GM13977 (cell line): ENCODE data around the gene MFAP3L.

Experiments used
- DNase-seq: peaks from one replicate; pipeline ENCODE4 v3.0.0; 2012; ENCODE audit warnings: low spot score
- in situ Hi-C: fragments of 300-500 bp; cut with MboI; formaldehyde crosslinking; loops from one replicate; pipeline ENCODE4 v1.12.0; 2022; ENCODE audit warnings: low sequenced_read_pairs, low pct_unique_long_range_greater_than_20kb, mixed read lengths, inconsistent platforms; ENCODE audit not compliant: unreplicated experiment
- TF ChIP-seq, protein P1 (sequence below): IDR thresholded peaks from 2 replicates; pipeline ENCODE4 v1.5.1; 2012; ENCODE audit warnings: mild to moderate bottlenecking, control low read depth; ENCODE audit not compliant: insufficient read depth; ENCODE audit errors: extremely low read depth, missing control alignments

Gene MFAP3L

DNA sequence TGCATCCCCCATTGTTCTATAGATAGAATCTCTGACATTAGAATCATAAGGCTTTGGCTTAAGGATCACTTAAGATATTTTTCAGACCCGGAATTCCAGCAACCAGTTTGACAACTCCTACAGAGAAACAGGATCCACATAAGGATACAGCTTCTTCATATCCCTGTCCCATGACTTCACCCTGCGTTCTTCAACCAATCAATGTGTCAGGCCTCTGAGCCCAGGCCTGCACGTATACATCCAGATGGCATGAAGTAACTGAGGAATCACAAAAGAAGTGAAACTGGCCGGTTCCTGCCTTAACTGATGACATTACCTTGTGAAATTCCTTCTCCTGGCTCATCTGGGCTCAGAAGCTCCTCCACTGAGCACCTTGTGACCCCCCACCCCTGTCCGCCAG, 85.1 kb downstream of the MFAP3L start:
- DNase-seq = no peak
- in situ Hi-C loops = no loop called here
- TF ChIP-seq, protein P1, sequence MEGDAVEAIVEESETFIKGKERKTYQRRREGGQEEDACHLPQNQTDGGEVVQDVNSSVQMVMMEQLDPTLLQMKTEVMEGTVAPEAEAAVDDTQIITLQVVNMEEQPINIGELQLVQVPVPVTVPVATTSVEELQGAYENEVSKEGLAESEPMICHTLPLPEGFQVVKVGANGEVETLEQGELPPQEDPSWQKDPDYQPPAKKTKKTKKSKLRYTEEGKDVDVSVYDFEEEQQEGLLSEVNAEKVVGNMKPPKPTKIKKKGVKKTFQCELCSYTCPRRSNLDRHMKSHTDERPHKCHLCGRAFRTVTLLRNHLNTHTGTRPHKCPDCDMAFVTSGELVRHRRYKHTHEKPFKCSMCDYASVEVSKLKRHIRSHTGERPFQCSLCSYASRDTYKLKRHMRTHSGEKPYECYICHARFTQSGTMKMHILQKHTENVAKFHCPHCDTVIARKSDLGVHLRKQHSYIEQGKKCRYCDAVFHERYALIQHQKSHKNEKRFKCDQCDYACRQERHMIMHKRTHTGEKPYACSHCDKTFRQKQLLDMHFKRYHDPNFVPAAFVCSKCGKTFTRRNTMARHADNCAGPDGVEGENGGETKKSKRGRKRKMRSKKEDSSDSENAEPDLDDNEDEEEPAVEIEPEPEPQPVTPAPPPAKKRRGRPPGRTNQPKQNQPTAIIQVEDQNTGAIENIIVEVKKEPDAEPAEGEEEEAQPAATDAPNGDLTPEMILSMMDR = no peak

DNA sequence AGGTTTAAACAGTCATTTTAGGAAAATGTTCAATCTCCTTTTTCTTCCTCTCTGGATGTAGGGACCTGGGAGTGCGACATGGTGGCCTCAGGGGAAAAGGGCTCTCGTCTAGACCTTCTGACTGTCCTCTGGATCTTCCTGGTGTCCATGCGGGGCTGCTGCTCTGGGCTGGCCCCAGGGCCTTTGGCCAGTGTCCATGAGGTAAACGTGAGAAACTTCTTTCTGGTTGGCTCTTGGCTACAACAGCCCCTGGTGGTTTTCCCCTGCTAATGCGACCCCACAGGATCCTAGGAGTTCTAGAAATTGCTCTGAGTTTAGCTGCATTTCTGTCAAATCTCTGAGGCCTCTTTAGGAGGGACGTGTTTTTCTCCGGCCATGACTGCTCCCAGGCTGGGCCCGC, 85.7 kb downstream of the MFAP3L start:
- in situ Hi-C loops = no loop called here
- no peak for DNase-seq
- TF ChIP-seq, protein P1 = no peak
